HCT116 (cell line): Measurements from ENCODE around the gene KRTAP10-9.
"Not testable (repeated sequence)": the region's sequence is repeated elsewhere in the genome, so short reads cannot be mapped to it uniquely, and the experiment has no call there.

Experiments
- CEBPB ChIP-seq: IDR thresholded peaks from 2 replicates; pipeline ENCODE4 v1.6.1; 2012; ENCODE audit warnings: low read depth
- EZH2 ChIP-seq: fragments of 200-600 bp; sonication (generic); IDR thresholded peaks from 2 replicates; pipeline ENCODE4 v1.6.1; 2017; ENCODE audit warnings: antibody characterized with exemption, mixed run types
- JUND ChIP-seq: IDR thresholded peaks from 2 replicates; pipeline ENCODE4 v1.6.1; 2012
- POLR2A ChIP-seq: IDR thresholded peaks from 2 replicates; pipeline ENCODE4 v1.7.0; 2011; ENCODE audit warnings: borderline replicate concordance; ENCODE audit not compliant: insufficient read depth, insufficient read length; ENCODE audit errors: extremely low read depth
- POLR2AphosphoS5 ChIP-seq: IDR thresholded peaks from 2 replicates; pipeline ENCODE4 v1.6.1; 2011; ENCODE audit warnings: mild to moderate bottlenecking, low read depth, low read length, moderate library complexity
- ZNF274 ChIP-seq: fragments of 200-500 bp; sonication (Bioruptor generic); IDR thresholded peaks from 2 replicates; pipeline ENCODE4 v1.6.1; 2014; ENCODE audit warnings: mild to moderate bottlenecking, low read depth, low read length, inconsistent platforms
- TF ChIP-seq, protein P1 (sequence below), 3 experiments: fragments of 200-600 bp in 1 of 3; sonication (generic) in 1 of 3; IDR thresholded peaks in 2 of 3; conservative IDR thresholded peaks in 1 of 3; 2 replicates each; pipeline ENCODE4 v1.5.1; 2012 to 2017; ENCODE audit warnings: low read depth in 2 of 3, low read length in 2 of 3, antibody characterized with exemption in 1 of 3, borderline replicate concordance in 1 of 3, control low read depth in 1 of 3, mild to moderate bottlenecking in 1 of 3, mixed read lengths in 1 of 3, mixed run types in 1 of 3, moderate library complexity in 1 of 3; ENCODE audit not compliant: insufficient read depth in 1 of 3
- TF ChIP-seq, protein P2 (sequence below): IDR thresholded peaks from 2 replicates; pipeline ENCODE4 v1.6.1; 2012; ENCODE audit warnings: low read depth

DNA sequence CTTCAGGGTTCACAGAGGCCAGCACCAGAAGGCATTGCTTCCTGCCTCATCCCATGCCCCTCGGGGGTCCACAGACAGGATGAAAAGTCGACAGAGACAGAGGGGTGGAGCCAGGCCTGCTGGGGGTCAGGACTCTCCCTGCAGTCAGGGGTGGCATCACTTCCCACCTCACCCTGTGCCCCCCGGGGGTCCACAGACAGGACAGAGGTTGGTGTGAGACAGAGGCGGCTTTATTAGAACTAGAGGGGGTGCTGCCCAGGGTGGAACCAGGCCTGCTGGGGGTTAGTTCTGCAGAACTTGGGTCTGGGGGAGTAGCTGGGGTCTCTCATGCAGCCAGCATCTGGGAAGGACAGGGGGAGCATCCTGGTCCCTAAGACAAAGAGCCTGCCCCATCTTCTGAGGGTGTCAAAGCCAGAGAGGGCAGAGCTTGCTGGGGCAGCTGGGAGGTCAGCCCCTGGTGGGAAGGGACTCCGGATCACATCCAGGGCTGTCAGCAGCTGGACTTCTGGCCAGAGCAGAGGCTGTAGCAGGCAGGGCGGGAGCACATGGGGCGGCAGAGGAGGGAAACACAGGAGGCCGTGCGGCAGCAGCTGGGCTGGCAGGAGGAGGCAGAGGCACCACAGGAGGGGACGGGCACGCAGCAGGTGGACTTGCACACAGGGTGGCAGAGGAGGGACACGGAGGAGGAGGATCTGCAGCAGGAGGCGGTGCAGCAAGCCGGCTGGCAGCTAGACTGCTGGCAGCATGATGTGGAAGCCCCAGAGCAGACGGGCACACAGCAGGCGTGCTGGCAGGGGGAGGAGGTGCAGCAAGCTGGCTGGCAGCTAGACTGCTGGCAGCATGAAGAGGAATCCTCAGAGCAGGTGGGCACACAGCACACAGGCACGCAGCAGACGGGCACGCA lies 35.7 kb upstream of the KRTAP10-9 start:
- TF ChIP-seq, protein P1, sequence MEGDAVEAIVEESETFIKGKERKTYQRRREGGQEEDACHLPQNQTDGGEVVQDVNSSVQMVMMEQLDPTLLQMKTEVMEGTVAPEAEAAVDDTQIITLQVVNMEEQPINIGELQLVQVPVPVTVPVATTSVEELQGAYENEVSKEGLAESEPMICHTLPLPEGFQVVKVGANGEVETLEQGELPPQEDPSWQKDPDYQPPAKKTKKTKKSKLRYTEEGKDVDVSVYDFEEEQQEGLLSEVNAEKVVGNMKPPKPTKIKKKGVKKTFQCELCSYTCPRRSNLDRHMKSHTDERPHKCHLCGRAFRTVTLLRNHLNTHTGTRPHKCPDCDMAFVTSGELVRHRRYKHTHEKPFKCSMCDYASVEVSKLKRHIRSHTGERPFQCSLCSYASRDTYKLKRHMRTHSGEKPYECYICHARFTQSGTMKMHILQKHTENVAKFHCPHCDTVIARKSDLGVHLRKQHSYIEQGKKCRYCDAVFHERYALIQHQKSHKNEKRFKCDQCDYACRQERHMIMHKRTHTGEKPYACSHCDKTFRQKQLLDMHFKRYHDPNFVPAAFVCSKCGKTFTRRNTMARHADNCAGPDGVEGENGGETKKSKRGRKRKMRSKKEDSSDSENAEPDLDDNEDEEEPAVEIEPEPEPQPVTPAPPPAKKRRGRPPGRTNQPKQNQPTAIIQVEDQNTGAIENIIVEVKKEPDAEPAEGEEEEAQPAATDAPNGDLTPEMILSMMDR (IDR thresholded peaks at IDR 0.05 in 2 of 3, conservative IDR thresholded peaks at IDR 0.05 in 1 of 3; ENCODE audit: borderline replicate concordance in 1 of 3, insufficient read depth in 1 of 3, low read depth in 2 of 3, low read length in 2 of 3): not testable (repeated sequence)
- TF ChIP-seq POLR2A, CEBPB, ZNF274, JUND, EZH2, POLR2AphosphoS5: not testable (repeated sequence)
- TF ChIP-seq, protein P2, sequence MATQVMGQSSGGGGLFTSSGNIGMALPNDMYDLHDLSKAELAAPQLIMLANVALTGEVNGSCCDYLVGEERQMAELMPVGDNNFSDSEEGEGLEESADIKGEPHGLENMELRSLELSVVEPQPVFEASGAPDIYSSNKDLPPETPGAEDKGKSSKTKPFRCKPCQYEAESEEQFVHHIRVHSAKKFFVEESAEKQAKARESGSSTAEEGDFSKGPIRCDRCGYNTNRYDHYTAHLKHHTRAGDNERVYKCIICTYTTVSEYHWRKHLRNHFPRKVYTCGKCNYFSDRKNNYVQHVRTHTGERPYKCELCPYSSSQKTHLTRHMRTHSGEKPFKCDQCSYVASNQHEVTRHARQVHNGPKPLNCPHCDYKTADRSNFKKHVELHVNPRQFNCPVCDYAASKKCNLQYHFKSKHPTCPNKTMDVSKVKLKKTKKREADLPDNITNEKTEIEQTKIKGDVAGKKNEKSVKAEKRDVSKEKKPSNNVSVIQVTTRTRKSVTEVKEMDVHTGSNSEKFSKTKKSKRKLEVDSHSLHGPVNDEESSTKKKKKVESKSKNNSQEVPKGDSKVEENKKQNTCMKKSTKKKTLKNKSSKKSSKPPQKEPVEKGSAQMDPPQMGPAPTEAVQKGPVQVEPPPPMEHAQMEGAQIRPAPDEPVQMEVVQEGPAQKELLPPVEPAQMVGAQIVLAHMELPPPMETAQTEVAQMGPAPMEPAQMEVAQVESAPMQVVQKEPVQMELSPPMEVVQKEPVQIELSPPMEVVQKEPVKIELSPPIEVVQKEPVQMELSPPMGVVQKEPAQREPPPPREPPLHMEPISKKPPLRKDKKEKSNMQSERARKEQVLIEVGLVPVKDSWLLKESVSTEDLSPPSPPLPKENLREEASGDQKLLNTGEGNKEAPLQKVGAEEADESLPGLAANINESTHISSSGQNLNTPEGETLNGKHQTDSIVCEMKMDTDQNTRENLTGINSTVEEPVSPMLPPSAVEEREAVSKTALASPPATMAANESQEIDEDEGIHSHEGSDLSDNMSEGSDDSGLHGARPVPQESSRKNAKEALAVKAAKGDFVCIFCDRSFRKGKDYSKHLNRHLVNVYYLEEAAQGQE: not testable (repeated sequence)
